ENCODE data around the gene ZNF726.
"Not testable (repeated sequence)": the region's sequence is repeated elsewhere in the genome, so short reads cannot be mapped to it uniquely, and the experiment has no call there.

ZNF726 gene

DNA sequence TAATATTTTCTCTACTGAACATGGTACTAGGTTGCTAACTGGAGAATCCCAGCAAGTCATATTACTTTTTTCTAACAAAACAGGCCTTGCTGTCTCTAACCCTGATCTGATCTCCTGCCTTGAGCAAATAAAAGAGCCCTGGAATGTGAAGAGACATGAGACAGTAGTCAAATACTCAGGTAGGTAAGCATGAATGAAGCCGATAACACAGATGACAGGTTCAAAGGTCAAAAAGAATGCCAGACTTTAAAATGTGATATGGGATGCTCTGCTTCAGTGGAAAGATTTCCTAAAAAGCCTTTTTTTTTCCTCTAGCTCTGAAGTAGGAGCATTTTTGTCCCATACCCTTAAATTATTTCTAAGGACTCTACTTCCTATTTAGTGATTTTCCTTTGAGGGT lies 28.7 kb downstream of the ZNF726 start:
- DNase-seq (ENCODE audit: low read depth in 1 of 2, low spot score in 1 of 2) = no peak

DNA sequence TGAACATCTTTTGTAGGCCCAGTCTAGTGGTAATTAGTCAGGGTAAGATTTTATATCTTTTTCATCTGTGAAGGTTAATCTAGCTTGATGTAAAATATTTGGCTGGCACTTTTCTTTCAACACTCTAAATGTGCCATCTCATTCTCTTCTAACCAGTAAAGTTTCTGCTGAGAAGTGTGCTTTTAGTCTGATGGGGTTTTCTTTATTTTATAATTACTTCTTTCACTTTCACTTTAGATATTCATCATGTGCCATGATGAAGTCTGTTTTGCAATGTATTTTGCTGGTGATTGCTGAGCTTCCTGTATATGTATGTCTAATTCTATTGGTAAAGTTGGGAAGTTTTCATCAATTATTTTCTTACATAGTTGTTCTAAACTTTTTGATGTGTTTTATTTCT lies 31.9 kb downstream of the ZNF726 start:
- DNase-seq (ENCODE audit: low read depth in 1 of 2, low spot score in 1 of 2) = no peak

GRCh38 chr19:23949611-23950010 lies 34.9 kb downstream of the ZNF726 start:
- no peak for DNase-seq (ENCODE audit: low read depth in 1 of 2, low spot score in 1 of 2)

DNA sequence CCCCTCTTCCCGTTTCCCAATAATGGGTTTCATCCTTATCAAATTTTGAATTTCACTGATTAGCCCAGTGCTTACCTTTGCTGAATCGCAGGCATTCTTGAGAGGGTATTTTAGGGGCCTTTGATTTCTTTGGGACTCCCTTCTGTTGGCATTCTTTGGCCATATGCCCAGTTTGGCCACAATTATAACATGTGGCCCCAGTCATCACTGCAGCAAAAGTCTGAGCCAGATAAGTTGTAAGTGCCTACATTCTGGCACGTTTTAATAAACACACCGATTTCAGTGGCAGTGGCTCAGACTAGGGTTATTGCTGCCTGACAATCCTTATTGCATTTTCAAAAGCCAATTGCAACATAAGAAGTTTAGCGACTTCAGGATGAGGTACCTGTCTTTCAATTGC lies 41.4 kb downstream of the ZNF726 start:
- DNase-seq (ENCODE audit: low read depth in 1 of 2, low spot score in 1 of 2) = no peak

GRCh38 chr19:23957660-23958281 lies 43.1 kb downstream of the ZNF726 start:
- no peak for DNase-seq (ENCODE audit: low read depth in 1 of 2, low spot score in 1 of 2)

GRCh38 chr19:23963396-23963795 lies 48.7 kb downstream of the ZNF726 start:
- DNase-seq (ENCODE audit: low read depth in 1 of 2, low spot score in 1 of 2) = not testable (repeated sequence)

- not testable (repeated sequence) for DNase-seq (ENCODE audit: low read depth in 1 of 2, low spot score in 1 of 2)
Observed at GRCh38 chr19:23963881-23964280, 49.2 kb downstream of the ZNF726 start.

DNA sequence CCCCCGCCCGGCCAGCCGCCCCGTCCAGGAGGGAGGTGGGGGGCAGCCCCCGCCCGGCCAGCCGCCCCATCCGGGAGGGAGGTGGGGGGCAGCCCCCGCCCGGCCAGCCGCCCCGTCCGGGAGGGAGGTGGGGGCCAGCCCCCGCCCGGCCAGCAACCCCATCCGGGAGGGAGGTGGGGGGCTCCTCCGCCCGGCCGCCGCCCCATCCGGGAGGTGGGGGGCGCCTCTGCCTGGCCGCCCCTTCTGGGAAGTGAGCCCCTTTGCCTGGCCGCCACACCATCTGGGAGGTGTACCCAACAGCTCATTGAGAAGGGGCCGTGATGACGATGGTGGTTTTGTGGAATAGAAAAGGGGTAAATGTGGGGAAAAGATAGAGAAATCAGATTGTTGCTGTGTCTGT lies 49.6 kb downstream of the ZNF726 start:
- not testable (repeated sequence) for DNase-seq (ENCODE audit: low read depth in 1 of 2, low spot score in 1 of 2)

- no peak for DNase-seq (ENCODE audit: low read depth in 1 of 2, low spot score in 1 of 2)
Observed at GRCh38 chr19:23969630-23970029, 54.9 kb downstream of the ZNF726 start.

GRCh38 chr19:23971598-23971997 lies 56.9 kb downstream of the ZNF726 start:
- no peak for DNase-seq (ENCODE audit: low read depth in 1 of 2, low spot score in 1 of 2)

DNA sequence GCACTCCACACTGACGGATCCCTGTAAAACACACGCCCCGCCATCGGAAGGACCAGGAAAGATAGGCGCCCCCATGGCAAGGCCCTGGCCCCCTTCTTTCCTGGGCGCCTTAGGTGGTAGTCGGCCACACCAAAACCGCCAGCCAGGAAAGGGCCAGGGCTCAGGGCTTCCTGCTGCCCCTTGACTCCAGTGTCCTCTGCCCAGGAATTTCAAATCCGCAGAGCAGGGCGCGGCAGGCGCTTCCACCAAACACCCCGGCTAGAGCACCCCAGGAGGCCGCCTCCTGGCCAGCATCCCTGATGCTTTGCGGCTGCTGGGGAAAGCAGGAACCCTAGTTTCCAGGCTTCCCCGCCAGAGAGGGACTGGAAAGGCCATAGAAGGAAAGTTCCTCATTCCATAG lies 57.5 kb downstream of the ZNF726 start:
- no peak for DNase-seq (ENCODE audit: low read depth in 1 of 2, low spot score in 1 of 2)

DNA sequence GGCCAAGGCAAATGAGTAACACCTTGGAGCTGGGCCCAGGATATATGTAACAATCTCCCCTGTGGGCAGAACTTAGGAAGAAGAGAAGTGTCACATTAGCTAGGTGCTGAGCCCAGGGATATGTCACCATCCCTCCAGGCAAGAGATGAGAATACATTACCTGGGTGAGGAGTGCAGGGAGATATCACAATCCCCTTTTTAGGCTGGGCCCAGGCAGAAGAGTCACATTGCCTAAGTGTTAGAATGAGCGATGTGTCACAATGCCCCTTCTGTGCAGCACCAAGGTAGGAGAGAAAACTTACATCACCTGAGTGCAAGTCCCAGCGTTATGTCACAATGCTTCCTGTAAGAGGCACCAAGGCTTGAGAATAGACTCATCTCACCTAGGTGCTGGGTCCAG lies 60.3 kb downstream of the ZNF726 start:
- no peak for DNase-seq (ENCODE audit: low read depth in 1 of 2, low spot score in 1 of 2)

DNA sequence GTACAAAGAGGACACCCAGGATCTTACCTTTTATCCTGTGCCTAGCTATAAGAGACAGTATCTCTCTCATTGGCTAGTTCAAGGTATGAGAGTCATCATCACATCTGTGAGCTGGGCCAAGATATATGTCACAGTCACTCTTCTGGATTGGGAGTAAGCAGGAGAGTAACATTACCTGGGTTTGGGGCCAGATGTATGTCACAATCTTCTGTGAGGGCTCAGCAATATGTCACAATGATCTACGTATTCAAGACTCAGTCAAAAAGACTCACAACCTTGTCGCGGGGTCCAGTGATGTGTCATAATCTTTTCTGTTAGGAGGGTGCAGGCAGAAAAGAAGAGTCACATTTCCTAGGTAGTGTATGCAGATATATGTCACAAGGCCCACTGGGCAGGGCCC lies 61.9 kb downstream of the ZNF726 start:
- DNase-seq (ENCODE audit: low read depth in 1 of 2, low spot score in 1 of 2) = not testable (repeated sequence)

- not testable (repeated sequence) for DNase-seq (ENCODE audit: low read depth in 1 of 2, low spot score in 1 of 2)
Observed at GRCh38 chr19:23977256-23977655, 62.6 kb downstream of the ZNF726 start.

DNA sequence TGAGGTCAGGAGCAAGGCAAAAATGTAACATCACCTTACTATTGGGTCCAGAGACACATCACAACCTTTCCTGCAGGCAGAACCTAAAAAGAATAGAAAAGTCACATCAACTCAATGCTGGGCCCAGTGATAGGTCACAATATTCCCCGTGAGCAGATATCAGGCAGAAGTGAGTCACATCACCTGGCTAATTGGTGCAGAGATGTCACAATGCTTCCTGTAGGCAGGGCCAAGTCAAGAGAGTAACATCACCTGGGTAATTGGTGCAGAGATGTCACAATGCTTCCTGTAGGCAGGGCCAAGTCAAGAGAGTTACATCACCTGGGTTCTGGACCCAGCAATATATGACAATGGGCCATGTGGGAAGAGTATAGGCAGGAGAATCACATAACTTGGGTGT lies 63.4 kb downstream of the ZNF726 start:
- DNase-seq (ENCODE audit: low read depth in 1 of 2, low spot score in 1 of 2) = no peak

DNA sequence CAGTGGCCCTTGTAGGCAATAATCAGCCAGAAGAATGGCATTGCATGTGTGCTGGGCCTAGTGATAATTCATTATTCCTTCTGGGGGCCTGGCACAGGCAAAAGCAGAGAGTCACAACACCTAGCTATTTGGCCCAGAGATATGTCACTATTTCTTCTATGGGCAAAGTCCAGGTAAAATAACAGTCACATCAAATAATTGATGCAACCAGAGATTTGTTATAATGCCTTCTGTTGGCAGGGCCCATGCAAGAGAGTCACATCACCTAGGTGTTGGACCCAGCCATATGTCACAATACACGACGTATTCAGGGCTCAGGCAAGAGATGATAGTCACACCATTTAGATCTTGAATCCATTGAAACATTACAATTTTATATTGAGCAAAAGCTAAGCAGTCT lies 66.1 kb downstream of the ZNF726 start:
- DNase-seq (ENCODE audit: low read depth in 1 of 2, low spot score in 1 of 2) = no peak

GRCh38 chr19:23981863-23982262 lies 67.2 kb downstream of the ZNF726 start:
- no peak for DNase-seq (ENCODE audit: low read depth in 1 of 2, low spot score in 1 of 2)

GRCh38 chr19:23983406-23983805 lies 68.7 kb downstream of the ZNF726 start:
- DNase-seq (ENCODE audit: low read depth in 1 of 2, low spot score in 1 of 2) = no peak

Data from activated T-helper 1 cell treated with anti-CD3 and anti-CD28 coated beads, Interleukin-2, amount 50 U/mL, for 16 hours (primary cell).